HG02973 (cell line): ENCODE results near the gene PLCXD3.

ENCODE experiments used
- ATAC-seq: cut with Tn5 transposase; IDR thresholded peaks from one replicate; pipeline ENCODE4 v1.9.1; 2021; ENCODE audit warnings: moderate library complexity; ENCODE audit not compliant: unreplicated experiment

Gene PLCXD3

GRCh38 chr5:41510176-41510831 is at the start of gene PLCXD3:
TSS of gene PLCXD3 (minus strand) at chr5:41510601. CDS start at chr5:41510526, 75 bp downstream.
- ATAC-seq: no peak

GRCh38 chr5:41559184-41559583 is 48.8 kb upstream of the PLCXD3 start:
- ATAC-seq: no peak

GRCh38 chr5:41558295-41558694 is 47.9 kb upstream of the PLCXD3 start:
- ATAC-seq: no peak

GRCh38 chr5:41547991-41548390 is 37.6 kb upstream of the PLCXD3 start:
- ATAC-seq: no peak

- no peak for ATAC-seq
Observed at GRCh38 chr5:41542183-41542582, 31.8 kb upstream of the PLCXD3 start.

GRCh38 chr5:41539454-41539853 is 29.1 kb upstream of the PLCXD3 start:
- ATAC-seq: no peak

GRCh38 chr5:41537581-41537980 is 27.2 kb upstream of the PLCXD3 start:
- no peak for ATAC-seq

GRCh38 chr5:41532485-41532884 is 22.1 kb upstream of the PLCXD3 start:
- no peak for ATAC-seq

GRCh38 chr5:41527201-41527779 is 16.9 kb upstream of the PLCXD3 start:
- no peak for ATAC-seq

GRCh38 chr5:41526699-41527098 is 16.3 kb upstream of the PLCXD3 start:
- no peak for ATAC-seq

- no peak for ATAC-seq
Observed at GRCh38 chr5:41524174-41524573, 13.8 kb upstream of the PLCXD3 start.

GRCh38 chr5:41522193-41522786 is 11.9 kb upstream of the PLCXD3 start:
- ATAC-seq: no peak

- no peak for ATAC-seq
Observed at GRCh38 chr5:41519801-41520200, 9.4 kb upstream of the PLCXD3 start.

GRCh38 chr5:41517909-41518308 is 7.5 kb upstream of the PLCXD3 start:
- ATAC-seq: no peak

- ATAC-seq: no peak
Observed at GRCh38 chr5:41511241-41511640, 840 bp upstream of the PLCXD3 start.

GRCh38 chr5:41509399-41510175 is 814 bp downstream of the PLCXD3 start:
- no peak for ATAC-seq

GRCh38 chr5:41508696-41509398 is 1.6 kb downstream of the PLCXD3 start:
- no peak for ATAC-seq

GRCh38 chr5:41508186-41508585 is 2.2 kb downstream of the PLCXD3 start:
- ATAC-seq: no peak

GRCh38 chr5:41507501-41507900 is 2.9 kb downstream of the PLCXD3 start:
- ATAC-seq: no peak

- ATAC-seq: no peak
Observed at GRCh38 chr5:41503860-41504259, 6.5 kb downstream of the PLCXD3 start.

GRCh38 chr5:41503310-41503709 is 7.1 kb downstream of the PLCXD3 start:
- ATAC-seq: no peak
